MCF 10A (cell line): ENCODE results near the gene IMMP2L. TPM values are rescaled to one million over a fixed set of nuclear protein-coding genes. Genes with fewer than 3 reads are reported as not detected.

ENCODE experiments used
- BruUV-seq: library from RNA; stranded (reverse); fragments of 400-500 nt; replicated peaks from 2 replicates; lab custom pipeline; 2021; lab: Mats Ljungman, UMichigan
- CTCF ChIA-PET: fragments of 300-600 bp; sonication (Branson Sonifier 250); formaldehyde crosslinking; extraction: SDS; loops from one replicate; lab custom pipeline; 2021; ENCODE audit warnings: antibody characterized with exemption, inconsistent platforms; lab: Yijun Ruan, JAX
- POLR2A ChIA-PET: fragments of 300-600, 350-650 bp; sonication (Branson Sonifier 250); formaldehyde crosslinking; extraction: SDS; loops from one replicate; lab custom pipeline; 2020; ENCODE audit warnings: antibody characterized with exemption, inconsistent platforms; lab: Yijun Ruan, JAX
- DNase-seq: peaks from one replicate; pipeline ENCODE4 v3.0.0-alpha.2; 2018; ENCODE audit not compliant: unreplicated experiment
- H3K27ac Mint-ChIP-seq: one replicate; pipeline ENCODE4 v1.8.0; 2022; ENCODE audit warnings: mild to moderate bottlenecking, low read depth, mixed read lengths; ENCODE audit not compliant: unreplicated experiment
- H3K27me3 Mint-ChIP-seq: one replicate; pipeline ENCODE4 v1.8.0; 2022; ENCODE audit warnings: mixed read lengths; ENCODE audit not compliant: insufficient read depth, unreplicated experiment
- H3K36me3 Mint-ChIP-seq: one replicate; pipeline ENCODE4 v1.8.0; 2022; ENCODE audit warnings: mild to moderate bottlenecking, moderate library complexity, mixed read lengths; ENCODE audit not compliant: insufficient read depth, unreplicated experiment
- H3K4me1 Mint-ChIP-seq: one replicate; pipeline ENCODE4 v1.8.0; 2022; ENCODE audit warnings: mixed read lengths; ENCODE audit not compliant: insufficient read depth, unreplicated experiment
- H3K4me3 Mint-ChIP-seq: one replicate; pipeline ENCODE4 v1.8.0; 2022; ENCODE audit warnings: mild to moderate bottlenecking, moderate library complexity, mixed read lengths; ENCODE audit not compliant: unreplicated experiment
- H3K9me3 Mint-ChIP-seq: one replicate; pipeline ENCODE4 v1.8.0; 2022; ENCODE audit warnings: mixed read lengths; ENCODE audit not compliant: unreplicated experiment
- intact Hi-C: fragments of 100-400 bp; cut with micrococcal nuclease; formaldehyde crosslinking; loops from 2 replicates; pipeline ENCODE4 v1.14.1; 2022
- total RNA-seq: library from RNA; stranded (reverse); gene quantifications from 2 replicates; pipeline ENCODE4 v1.2.3, GENCODE V29; 2022
- TF ChIP-seq, protein P1 (sequence below): fragments of 200-600 bp; IDR thresholded peaks from one replicate; pipeline ENCODE4 v1.8.0; 2022; ENCODE audit warnings: antibody characterized with exemption, mild to moderate bottlenecking; ENCODE audit not compliant: unreplicated experiment

IMMP2L gene
- total RNA-seq, 1 experiment from 2014 or later, result 23.7 TPM

DNA sequence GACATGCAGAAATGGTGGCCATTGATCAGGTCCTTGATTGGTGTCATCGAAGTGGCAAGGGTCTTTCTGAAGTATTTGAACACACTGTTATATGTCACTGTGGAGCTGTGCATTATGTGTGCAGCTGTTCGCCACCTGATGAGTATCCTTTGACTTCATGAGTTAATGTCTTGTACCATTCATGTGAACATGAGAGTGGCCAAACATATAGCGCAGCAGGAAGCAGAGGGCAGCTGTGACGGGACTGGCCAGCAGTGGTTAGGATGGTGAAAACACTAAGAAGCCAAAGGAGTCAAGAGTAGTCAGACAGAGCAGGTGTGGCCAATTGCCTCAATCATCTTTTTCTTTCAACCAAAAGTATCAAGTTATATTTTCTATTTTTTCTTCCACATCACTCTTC, 167.4 kb downstream of the IMMP2L start:
- H3K27me3 Mint-ChIP-seq, result no peaks in the 10 kb centered on the region
- H3K36me3 Mint-ChIP-seq, result no peaks in the 10 kb centered on the region
- CTCF ChIA-PET, result no interaction called here
- intact Hi-C loops, result no loop called here
- H3K4me1 Mint-ChIP-seq, result no peaks in the 10 kb centered on the region
- DNase-seq, result no peak
- no peaks in the 10 kb centered on the region for H3K9me3 Mint-ChIP-seq
- POLR2A ChIA-PET, result interaction anchor here (0.6 kb wide), 1 partner anchor 300 kb away, joined by 3 read pairs; no protein-coding TSS in a partner anchor
- no peak overlapping the region for H3K4me3 Mint-ChIP-seq
- no TSS peak for BruUV-seq
- TF ChIP-seq, protein P1, sequence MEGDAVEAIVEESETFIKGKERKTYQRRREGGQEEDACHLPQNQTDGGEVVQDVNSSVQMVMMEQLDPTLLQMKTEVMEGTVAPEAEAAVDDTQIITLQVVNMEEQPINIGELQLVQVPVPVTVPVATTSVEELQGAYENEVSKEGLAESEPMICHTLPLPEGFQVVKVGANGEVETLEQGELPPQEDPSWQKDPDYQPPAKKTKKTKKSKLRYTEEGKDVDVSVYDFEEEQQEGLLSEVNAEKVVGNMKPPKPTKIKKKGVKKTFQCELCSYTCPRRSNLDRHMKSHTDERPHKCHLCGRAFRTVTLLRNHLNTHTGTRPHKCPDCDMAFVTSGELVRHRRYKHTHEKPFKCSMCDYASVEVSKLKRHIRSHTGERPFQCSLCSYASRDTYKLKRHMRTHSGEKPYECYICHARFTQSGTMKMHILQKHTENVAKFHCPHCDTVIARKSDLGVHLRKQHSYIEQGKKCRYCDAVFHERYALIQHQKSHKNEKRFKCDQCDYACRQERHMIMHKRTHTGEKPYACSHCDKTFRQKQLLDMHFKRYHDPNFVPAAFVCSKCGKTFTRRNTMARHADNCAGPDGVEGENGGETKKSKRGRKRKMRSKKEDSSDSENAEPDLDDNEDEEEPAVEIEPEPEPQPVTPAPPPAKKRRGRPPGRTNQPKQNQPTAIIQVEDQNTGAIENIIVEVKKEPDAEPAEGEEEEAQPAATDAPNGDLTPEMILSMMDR, result no peak
- no peak overlapping the region for H3K27ac Mint-ChIP-seq

DNA sequence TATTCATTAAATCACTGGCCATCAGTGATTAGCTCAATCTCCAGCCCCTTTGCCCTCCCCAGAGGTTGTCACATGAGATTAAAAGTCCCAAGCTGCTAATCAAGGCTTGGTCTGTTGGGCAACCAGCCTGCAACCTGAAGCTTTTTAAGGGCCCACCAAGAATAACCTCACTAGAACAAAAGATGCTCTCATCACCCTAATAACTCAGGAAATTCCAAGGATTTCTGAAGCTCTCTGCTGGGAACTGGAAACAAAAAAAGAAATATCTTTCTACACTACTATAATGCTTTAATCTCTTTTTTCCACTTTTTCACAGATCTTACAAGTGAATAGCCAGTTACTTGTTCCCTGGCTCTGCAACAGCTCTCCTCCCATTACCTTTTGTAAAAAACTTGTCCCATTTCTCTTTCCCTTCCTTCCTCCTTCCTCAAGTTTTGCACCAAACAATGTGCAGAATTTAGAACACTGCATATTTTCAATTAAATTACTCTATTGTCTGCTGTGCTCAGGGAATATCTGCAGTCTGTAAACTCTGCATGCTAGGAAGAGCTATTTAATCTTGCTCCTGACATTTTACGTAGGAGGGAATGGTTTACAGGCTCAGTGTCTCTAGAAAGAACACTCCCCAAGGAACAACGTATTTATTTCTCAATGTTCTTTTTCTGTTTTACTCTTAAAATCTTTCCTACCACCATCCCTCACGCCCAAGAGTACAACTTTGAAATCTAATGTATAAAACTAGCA, 169.1 kb downstream of the IMMP2L start:
- ChIA-PET POLR2A (interaction anchor here (0.6 to 1.1 kb wide), 2 partner anchors 10 to 67 kb away, joined by 3 read pairs; no protein-coding TSS in a partner anchor), CTCF (interaction anchor here (0.6 to 1.2 kb wide), 4 partner anchors 13 to 1921 kb away, joined by 3 to 5 read pairs (median 4); no protein-coding TSS in a partner anchor)
- BruUV-seq, result no TSS peak
- Mint-ChIP-seq H3K36me3 (no peaks in the 10 kb centered on the region), H3K4me1 (no peaks in the 10 kb centered on the region), H3K9me3 (no peaks in the 10 kb centered on the region), H3K27me3 (no peaks in the 10 kb centered on the region), H3K27ac (no peak overlapping the region), H3K4me3 (no peak overlapping the region)
- intact Hi-C loops, result no loop called here
- no peak for DNase-seq
- TF ChIP-seq, protein P1, result no peak

DNA sequence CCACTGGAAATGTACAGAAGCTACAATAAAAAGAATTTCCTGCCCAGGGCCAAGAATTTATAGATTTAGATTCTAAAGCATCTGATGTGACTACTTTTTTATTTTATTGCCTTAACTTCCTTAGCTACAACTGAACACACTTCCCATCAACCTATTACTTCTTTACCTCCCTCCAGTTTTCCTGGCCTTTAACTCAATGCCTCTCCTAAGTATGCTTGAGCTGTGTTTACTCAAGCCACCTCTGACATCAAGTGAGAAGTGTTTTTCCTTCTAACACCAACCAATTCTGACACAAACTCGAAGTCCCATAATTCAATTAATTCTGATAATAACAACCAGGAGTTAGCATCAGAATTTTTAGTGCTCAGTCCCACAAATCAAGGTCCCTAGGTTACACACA, 170.0 kb downstream of the IMMP2L start:
- CTCF ChIA-PET, result interaction anchor here (0.6 to 1.2 kb wide), 3 partner anchors 14 to 1922 kb away, joined by 3 to 4 read pairs (median 4); no protein-coding TSS in a partner anchor
- Mint-ChIP-seq H3K9me3 (no peaks in the 10 kb centered on the region), H3K36me3 (no peaks in the 10 kb centered on the region), H3K27ac (no peak overlapping the region), H3K4me1 (no peaks in the 10 kb centered on the region), H3K27me3 (no peaks in the 10 kb centered on the region), H3K4me3 (no peak overlapping the region)
- POLR2A ChIA-PET, result interaction anchor here (1.1 kb wide), 1 partner anchor 67 kb away, joined by 3 read pairs; no protein-coding TSS in a partner anchor
- BruUV-seq, result no TSS peak
- TF ChIP-seq, protein P1, result no peak
- DNase-seq, result no peak
- intact Hi-C loops, result no loop called here

DNA sequence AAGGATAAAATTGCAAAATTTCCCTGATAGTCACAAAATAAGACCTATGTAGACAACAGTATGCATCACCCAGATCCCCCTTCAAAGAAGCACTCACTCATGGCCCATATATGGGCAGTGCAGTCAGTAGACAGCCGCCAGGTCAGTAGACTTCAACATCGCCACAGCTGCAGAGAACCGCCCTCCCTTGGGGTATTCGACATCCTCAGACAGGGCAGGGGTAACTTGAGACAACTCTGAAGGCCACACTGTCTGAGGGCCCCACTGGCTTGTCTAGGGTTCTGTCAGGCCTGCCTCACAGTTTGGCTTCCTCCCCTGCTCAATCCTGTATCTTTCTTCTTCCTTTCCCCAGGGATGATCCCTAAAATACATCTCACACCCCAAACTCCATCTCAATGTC, 172.3 kb downstream of the IMMP2L start:
- Mint-ChIP-seq H3K4me3 (no peak overlapping the region), H3K9me3 (no peaks in the 10 kb centered on the region), H3K36me3 (no peaks in the 10 kb centered on the region), H3K4me1 (no peaks in the 10 kb centered on the region), H3K27ac (no peak overlapping the region), H3K27me3 (no peaks in the 10 kb centered on the region)
- CTCF ChIA-PET, result no interaction called here
- no peak for DNase-seq
- TF ChIP-seq, protein P1, result no peak
- intact Hi-C loops, result no loop called here
- BruUV-seq, result no TSS peak
- POLR2A ChIA-PET, result no interaction called here
